ENCODE results near the gene MGA.
"Not testable (repeated sequence)": the region's sequence is repeated elsewhere in the genome, so short reads cannot be mapped to it uniquely, and the experiment has no call there.

Gene MGA

DNA sequence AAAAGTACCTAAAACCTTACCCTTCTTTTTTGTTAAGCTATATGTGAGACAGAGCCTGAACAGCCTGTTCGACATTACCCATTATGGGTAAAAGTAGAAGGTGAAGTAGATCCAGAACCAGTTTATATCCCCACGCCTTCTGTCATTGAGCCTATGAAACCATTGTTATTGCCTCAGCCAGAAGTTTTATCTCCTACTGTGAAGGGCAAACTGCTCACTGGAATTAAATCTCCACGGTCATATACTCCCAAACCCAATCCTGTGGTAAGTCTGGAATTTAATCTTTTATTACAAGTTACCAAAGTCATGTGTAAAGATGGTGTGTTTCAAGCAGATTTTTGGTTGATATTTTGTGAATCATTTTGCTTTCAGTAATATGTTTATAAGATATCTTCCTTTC, 66.9 kb downstream of the MGA start:
- H3K27ac ChIP-seq (ENCODE audit: low read length), result no peak overlapping the region
- no peak overlapping the region for H3K4me3 ChIP-seq (ENCODE audit: low read length)
- no peaks in the 10 kb centered on the region for H3K27me3 ChIP-seq (ENCODE audit: insufficient read depth, low read length)
- no peaks in the 10 kb centered on the region for H3K4me1 ChIP-seq (ENCODE audit: insufficient read depth, low read length)
- H3K9me3 ChIP-seq (ENCODE audit: insufficient read depth, low read depth, low read length), result no peaks in the 10 kb centered on the region
- H3K9ac ChIP-seq (ENCODE audit: low read depth, low read length), result no peak overlapping the region
- H3K36me3 ChIP-seq (ENCODE audit: insufficient read depth, low read depth, low read length), result peaks cover 16% of the 10 kb centered on the region

DNA sequence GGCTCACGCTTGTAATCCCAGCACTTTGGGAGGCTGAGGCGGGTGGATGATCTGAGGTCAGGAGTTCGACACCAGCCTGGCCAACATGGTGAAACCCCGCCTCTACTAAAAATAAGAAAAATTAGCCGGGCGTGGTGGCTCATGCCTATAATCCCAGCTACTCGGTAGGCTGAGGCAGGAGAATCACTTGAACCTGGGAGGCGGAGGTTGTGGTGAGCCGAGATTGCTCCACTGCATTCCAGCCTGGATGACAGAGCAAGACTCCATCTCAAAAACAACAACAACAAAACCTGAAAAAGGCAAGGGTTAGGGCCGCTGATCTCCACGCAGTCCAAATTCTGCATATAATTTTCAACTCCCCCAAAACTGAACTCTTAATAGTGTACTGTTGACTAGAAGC, 67.9 kb downstream of the MGA start:
- H3K36me3 ChIP-seq (ENCODE audit: insufficient read depth, low read depth, low read length), result peaks cover 19% of the 10 kb centered on the region
- H3K9me3 ChIP-seq (ENCODE audit: insufficient read depth, low read depth, low read length); H3K27me3 ChIP-seq (ENCODE audit: insufficient read depth, low read length); H3K27ac ChIP-seq (ENCODE audit: low read length); H3K9ac ChIP-seq (ENCODE audit: low read depth, low read length); H3K4me1 ChIP-seq (ENCODE audit: insufficient read depth, low read length); H3K4me3 ChIP-seq (ENCODE audit: low read length): not testable (repeated sequence)

DNA sequence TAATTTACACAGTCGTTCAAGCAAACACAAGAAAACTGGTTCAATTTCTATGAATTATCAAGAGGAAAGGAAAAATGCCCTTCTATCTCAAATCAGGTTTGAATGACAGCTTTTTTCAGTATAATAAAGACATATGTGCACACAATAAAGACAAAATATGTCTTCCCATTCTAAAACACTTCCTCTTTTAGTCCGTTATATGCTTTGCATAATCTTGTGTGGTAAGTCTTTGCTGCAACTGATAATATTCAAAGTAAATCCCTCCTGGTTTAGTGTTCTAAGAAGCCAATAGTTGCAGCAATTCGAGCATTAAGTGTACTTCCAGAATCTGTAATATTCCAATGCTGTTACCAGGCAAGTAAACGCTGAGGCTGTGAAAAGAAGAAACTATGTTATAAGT, 70.3 kb downstream of the MGA start:
- Histone ChIP-seq H3K36me3 (ENCODE audit: insufficient read depth, low read depth, low read length) (peaks cover 43% of the 10 kb centered on the region), H3K9ac (ENCODE audit: low read depth, low read length) (no peak overlapping the region), H3K4me3 (ENCODE audit: low read length) (no peak overlapping the region), H3K27me3 (ENCODE audit: insufficient read depth, low read length) (no peaks in the 10 kb centered on the region), H3K27ac (ENCODE audit: low read length) (no peak overlapping the region), H3K9me3 (ENCODE audit: insufficient read depth, low read depth, low read length) (no peaks in the 10 kb centered on the region), H3K4me1 (ENCODE audit: insufficient read depth, low read length) (no peaks in the 10 kb centered on the region)

DNA sequence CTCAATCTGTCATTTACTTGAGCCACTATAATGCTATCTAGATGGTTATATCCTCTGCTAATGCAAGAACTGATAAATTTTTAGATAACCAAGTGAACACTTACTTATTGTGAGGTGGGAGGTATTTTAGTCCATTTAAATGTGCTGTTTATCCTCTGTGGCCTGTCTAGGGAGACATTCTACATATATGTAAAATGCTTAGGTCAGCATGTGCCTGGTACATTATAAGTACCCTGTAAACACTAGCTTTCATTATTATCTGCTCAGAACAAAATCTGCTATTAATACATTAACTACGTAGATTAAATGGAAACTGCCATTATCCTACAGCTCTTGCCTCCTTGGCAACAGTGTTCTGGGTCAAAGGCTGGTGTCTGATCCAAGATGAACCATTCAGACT, 72.3 kb downstream of the MGA start:
- no peaks in the 10 kb centered on the region for H3K27me3 ChIP-seq (ENCODE audit: insufficient read depth, low read length)
- H3K9me3 ChIP-seq (ENCODE audit: insufficient read depth, low read depth, low read length), result no peaks in the 10 kb centered on the region
- H3K4me1 ChIP-seq (ENCODE audit: insufficient read depth, low read length), result no peaks in the 10 kb centered on the region
- no peak overlapping the region for H3K9ac ChIP-seq (ENCODE audit: low read depth, low read length)
- no peak overlapping the region for H3K27ac ChIP-seq (ENCODE audit: low read length)
- peaks cover 59% of the 10 kb centered on the region for H3K36me3 ChIP-seq (ENCODE audit: insufficient read depth, low read depth, low read length)
- H3K4me3 ChIP-seq (ENCODE audit: low read length), result no peak overlapping the region

DNA sequence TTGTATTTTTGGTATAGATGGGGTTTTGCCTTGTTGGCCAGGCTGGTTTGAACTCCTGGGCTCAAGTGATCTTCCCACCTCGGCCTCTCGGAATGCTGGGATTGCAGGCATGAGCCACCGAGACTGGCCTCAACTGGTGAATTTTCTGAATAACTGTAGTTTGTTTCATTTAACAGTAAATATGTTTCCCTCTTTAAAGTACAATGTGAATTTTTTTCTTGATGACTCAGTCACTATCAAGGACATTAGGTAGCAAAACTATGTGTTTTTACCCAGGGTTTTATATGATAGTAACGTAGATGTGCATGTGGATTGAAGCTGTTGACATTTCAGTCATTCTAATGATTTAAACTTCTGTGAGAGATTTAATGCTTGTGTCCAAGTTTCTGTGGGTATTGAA, 73.9 kb downstream of the MGA start:
- no peaks in the 10 kb centered on the region for H3K4me1 ChIP-seq (ENCODE audit: insufficient read depth, low read length)
- H3K36me3 ChIP-seq (ENCODE audit: insufficient read depth, low read depth, low read length), result peaks cover 68% of the 10 kb centered on the region
- H3K4me3 ChIP-seq (ENCODE audit: low read length), result no peak overlapping the region
- no peaks in the 10 kb centered on the region for H3K9me3 ChIP-seq (ENCODE audit: insufficient read depth, low read depth, low read length)
- H3K9ac ChIP-seq (ENCODE audit: low read depth, low read length), result no peak overlapping the region
- no peaks in the 10 kb centered on the region for H3K27me3 ChIP-seq (ENCODE audit: insufficient read depth, low read length)
- no peak overlapping the region for H3K27ac ChIP-seq (ENCODE audit: low read length)

DNA sequence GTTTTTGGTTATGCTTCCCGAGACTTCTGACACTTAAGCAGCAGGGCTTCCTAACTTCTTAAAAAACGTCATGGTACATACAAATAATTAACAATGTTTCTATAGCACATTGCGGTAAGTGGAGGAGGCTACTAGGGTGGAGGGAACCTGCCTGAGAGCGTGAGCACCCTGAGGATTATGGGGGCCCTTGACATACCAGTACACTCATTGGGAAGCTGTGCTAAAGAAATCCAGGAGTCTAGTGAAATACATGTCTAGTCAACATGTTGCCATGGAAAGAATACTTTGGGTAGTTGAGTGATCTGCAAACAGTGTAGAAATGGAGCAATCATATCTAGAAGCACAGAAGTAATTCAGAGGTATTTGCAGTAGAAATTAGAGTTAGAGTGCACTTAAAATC, 74.8 kb downstream of the MGA start:
- Histone ChIP-seq H3K27me3 (ENCODE audit: insufficient read depth, low read length) (no peaks in the 10 kb centered on the region), H3K9me3 (ENCODE audit: insufficient read depth, low read depth, low read length) (no peaks in the 10 kb centered on the region), H3K27ac (ENCODE audit: low read length) (no peak overlapping the region), H3K9ac (ENCODE audit: low read depth, low read length) (no peak overlapping the region), H3K4me1 (ENCODE audit: insufficient read depth, low read length) (no peaks in the 10 kb centered on the region), H3K4me3 (ENCODE audit: low read length) (no peak overlapping the region), H3K36me3 (ENCODE audit: insufficient read depth, low read depth, low read length) (peaks cover 73% of the 10 kb centered on the region)

DNA sequence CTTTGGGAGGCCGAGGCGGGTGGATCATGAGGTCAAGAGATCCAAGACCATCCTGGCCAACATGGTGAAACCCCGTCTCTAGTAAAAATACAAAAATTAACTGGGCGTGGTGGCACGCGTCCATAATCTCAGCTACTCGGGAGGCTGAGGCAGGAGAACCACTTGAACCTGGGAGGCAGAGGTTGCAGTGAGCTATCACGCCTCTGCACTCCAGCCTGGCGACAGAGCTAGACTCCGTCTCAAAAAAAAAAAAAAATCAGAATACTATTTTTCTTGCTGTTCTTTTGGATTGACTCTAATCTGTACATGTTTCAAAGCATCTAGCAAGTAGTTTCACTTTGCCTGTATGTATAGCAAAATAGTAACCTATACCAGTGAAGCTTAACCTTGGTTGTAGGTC, 75.3 kb downstream of the MGA start:
- H3K4me1 ChIP-seq (ENCODE audit: insufficient read depth, low read length); H3K4me3 ChIP-seq (ENCODE audit: low read length); H3K9me3 ChIP-seq (ENCODE audit: insufficient read depth, low read depth, low read length); H3K9ac ChIP-seq (ENCODE audit: low read depth, low read length); H3K27me3 ChIP-seq (ENCODE audit: insufficient read depth, low read length); H3K27ac ChIP-seq (ENCODE audit: low read length): not testable (repeated sequence)
- H3K36me3 ChIP-seq (ENCODE audit: insufficient read depth, low read depth, low read length), result peaks cover 76% of the 10 kb centered on the region

DNA sequence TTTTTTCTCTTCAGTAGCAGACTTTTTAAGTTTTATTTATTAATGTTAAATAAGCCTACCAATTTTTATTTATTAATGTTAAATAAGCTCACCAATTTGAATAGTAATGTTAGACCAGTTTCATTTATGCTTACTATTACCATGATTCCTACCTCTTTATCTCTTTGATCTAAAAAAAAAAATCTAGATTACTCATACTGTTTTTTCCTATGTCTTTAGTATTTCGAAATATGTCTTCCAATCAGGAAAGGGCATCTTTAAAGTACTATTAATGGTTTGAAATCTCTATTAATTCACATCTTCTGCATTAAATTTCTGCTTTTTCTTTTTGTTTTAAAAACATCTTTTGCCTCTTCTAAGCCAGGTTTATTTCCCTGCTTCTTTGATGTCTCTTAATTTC, 86.6 kb downstream of the MGA start:
- peaks cover 53% of the 10 kb centered on the region for H3K36me3 ChIP-seq (ENCODE audit: insufficient read depth, low read depth, low read length)
- H3K27ac ChIP-seq (ENCODE audit: low read length), result no peak overlapping the region
- no peaks in the 10 kb centered on the region for H3K27me3 ChIP-seq (ENCODE audit: insufficient read depth, low read length)
- H3K4me3 ChIP-seq (ENCODE audit: low read length), result no peak overlapping the region
- no peak overlapping the region for H3K9ac ChIP-seq (ENCODE audit: low read depth, low read length)
- no peaks in the 10 kb centered on the region for H3K4me1 ChIP-seq (ENCODE audit: insufficient read depth, low read length)
- H3K9me3 ChIP-seq (ENCODE audit: insufficient read depth, low read depth, low read length), result no peaks in the 10 kb centered on the region

DNA sequence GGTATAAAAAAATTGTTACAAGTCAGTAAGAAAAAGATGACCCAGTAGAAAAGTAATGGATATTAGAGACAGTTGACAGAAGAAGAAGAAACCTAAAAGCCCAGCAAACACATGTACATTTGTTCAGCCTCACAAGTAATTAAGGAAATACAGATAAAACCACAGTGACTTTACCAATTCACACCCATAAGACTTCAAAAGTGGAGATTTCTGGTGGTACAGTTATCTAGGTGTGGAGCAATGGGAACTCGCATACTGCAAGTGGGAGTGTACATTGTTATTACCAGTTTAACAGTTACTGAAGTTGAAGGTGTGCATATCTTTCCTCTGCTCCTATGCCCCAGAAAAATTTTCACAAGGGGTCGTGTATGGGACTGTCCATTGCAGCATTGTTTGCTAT, 96.0 kb downstream of the MGA start:
- Histone ChIP-seq H3K27ac (ENCODE audit: low read length) (no peak overlapping the region), H3K36me3 (ENCODE audit: insufficient read depth, low read depth, low read length) (peaks cover 57% of the 10 kb centered on the region), H3K4me1 (ENCODE audit: insufficient read depth, low read length) (no peaks in the 10 kb centered on the region), H3K27me3 (ENCODE audit: insufficient read depth, low read length) (no peaks in the 10 kb centered on the region), H3K9ac (ENCODE audit: low read depth, low read length) (no peak overlapping the region), H3K4me3 (ENCODE audit: low read length) (no peak overlapping the region), H3K9me3 (ENCODE audit: insufficient read depth, low read depth, low read length) (no peaks in the 10 kb centered on the region)

DNA sequence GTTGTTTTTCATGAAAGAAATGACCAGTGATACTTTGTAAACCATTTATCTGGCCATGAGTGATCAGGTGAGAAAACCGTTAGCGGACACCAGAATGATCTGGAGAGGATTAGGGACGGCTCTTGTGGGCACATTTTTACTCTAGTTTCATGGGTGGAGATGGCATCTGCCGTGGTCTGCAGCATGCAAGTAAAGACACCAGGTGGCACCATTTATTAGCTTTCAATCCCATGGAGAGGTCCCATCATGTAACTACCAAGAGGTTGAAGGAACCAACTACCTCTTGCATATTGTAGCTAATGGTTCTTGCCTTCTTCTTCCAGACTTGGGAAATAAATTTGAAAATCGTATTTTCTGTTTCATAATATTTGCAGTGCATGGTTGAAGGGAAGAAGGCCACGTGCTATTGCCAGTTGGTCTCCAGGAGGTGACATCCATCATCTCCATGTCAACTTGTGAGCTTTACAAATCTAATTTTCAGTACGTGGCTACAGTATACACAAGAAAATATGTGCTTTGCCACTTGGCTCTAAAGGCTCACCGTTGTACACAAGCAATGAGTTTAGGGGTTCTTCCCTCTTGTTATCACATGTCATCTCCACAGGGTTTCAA, 112.6 kb downstream of the MGA start:
- H3K27ac ChIP-seq (ENCODE audit: low read length), result peak overlapping the region; percentile 95
- H3K9me3 ChIP-seq (ENCODE audit: insufficient read depth, low read depth, low read length), result no peaks in the 10 kb centered on the region
- H3K27me3 ChIP-seq (ENCODE audit: insufficient read depth, low read length), result no peaks in the 10 kb centered on the region
- H3K4me1 ChIP-seq (ENCODE audit: insufficient read depth, low read length), result peaks cover 24% of the 10 kb centered on the region
- H3K4me3 ChIP-seq (ENCODE audit: low read length), result peak overlapping the region; percentile 97; the same call in 1 of the 2 replicates
- peak overlapping the region; percentile 91; the same call in 1 of the 2 replicates for H3K9ac ChIP-seq (ENCODE audit: low read depth, low read length)
- H3K36me3 ChIP-seq (ENCODE audit: insufficient read depth, low read depth, low read length), result peaks cover 21% of the 10 kb centered on the region; the same call in 1 of the 2 replicates

DNA sequence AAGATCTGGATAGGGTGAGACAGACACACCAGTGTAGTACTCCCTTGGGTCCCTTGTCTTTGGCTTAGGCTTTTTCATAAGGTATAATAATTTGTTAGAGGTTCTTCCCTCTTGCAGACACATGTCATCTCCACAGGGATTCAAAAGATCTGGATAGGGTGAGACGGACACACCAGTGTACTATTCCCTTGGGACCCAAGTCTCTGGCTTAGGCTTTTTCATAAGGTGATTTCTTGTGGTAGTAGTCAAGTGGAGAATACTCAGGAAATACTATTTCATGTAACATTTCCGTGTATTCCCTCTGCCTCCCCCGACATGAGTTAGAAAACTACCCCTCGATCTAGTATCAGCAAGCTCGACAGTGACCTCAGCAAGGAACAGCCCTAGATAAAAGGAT, 113.1 kb downstream of the MGA start:
- Histone ChIP-seq H3K4me1 (ENCODE audit: insufficient read depth, low read length) (peaks cover 24% of the 10 kb centered on the region), H3K36me3 (ENCODE audit: insufficient read depth, low read depth, low read length) (peaks cover 16% of the 10 kb centered on the region; the same call in 1 of the 2 replicates), H3K27me3 (ENCODE audit: insufficient read depth, low read length) (no peaks in the 10 kb centered on the region), H3K27ac (ENCODE audit: low read length) (peak overlapping the region; percentile 95), H3K9ac (ENCODE audit: low read depth, low read length) (peak overlapping the region; percentile 91; the same call in 1 of the 2 replicates), H3K4me3 (ENCODE audit: low read length) (peak overlapping the region; percentile 97), H3K9me3 (ENCODE audit: insufficient read depth, low read depth, low read length) (no peaks in the 10 kb centered on the region)

DNA sequence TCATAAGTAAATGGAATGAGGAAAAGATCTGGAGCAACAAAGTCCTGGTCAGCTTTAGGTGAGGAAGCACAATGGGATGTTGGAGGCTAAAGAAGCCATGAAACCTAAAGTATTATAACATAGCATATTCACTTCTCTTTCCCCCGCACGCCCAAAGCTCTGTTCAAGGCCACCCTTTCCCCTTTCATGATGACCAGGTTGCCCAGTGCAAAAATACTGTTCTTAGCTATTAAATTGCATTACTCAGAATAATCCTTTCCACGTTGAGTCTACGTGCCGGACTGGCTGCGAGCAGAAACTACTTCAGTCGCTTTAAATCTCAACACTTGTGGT, 113.5 kb downstream of the MGA start:
- Histone ChIP-seq H3K27me3 (ENCODE audit: insufficient read depth, low read length) (no peaks in the 10 kb centered on the region), H3K9ac (ENCODE audit: low read depth, low read length) (peak overlapping the region; percentile 91; the same call in 1 of the 2 replicates), H3K4me3 (ENCODE audit: low read length) (peak overlapping the region; percentile 97), H3K9me3 (ENCODE audit: insufficient read depth, low read depth, low read length) (no peaks in the 10 kb centered on the region), H3K4me1 (ENCODE audit: insufficient read depth, low read length) (peaks cover 28% of the 10 kb centered on the region), H3K36me3 (ENCODE audit: insufficient read depth, low read depth, low read length) (peaks cover 12% of the 10 kb centered on the region; the same call in 1 of the 2 replicates), H3K27ac (ENCODE audit: low read length) (peak overlapping the region; percentile 95)
